Endothelial cell of umbilical vein (primary cell): ENCODE data around the gene SLC6A6. TPM values are rescaled to one million over a fixed set of nuclear protein-coding genes. Genes with fewer than 3 reads are reported as not detected.

Source experiments
- BruUV-seq: library from RNA; stranded (reverse); fragments of 400-500 nt; replicated peaks from 2 replicates; lab custom pipeline; 2021; lab: Mats Ljungman, UMichigan
- CTCF ChIA-PET: fragments of 300-600, 350-600 bp; sonication (Branson Sonifier 250); formaldehyde crosslinking; loops from one replicate; lab custom pipeline; 2021; ENCODE audit warnings: antibody characterized with exemption, inconsistent platforms; lab: Charles Lee
- POLR2A ChIA-PET: fragments of 300-600, 350-600 bp; sonication (Branson Sonifier 250); formaldehyde crosslinking; loops from one replicate; lab custom pipeline; 2021; ENCODE audit warnings: antibody characterized with exemption, inconsistent platforms; lab: Charles Lee
- DNase-seq: peaks from one replicate; pipeline ENCODE4 v3.0.0-alpha.2; 2011; ENCODE audit warnings: low read depth, low spot score
- FAIRE-seq: peaks from 2 replicates; lab custom pipeline; 2011; peaks lifted over from hg19 to GRCh38; lab: Jason Lieb, UNC
- H2AFZ ChIP-seq: 2 replicates; pipeline ENCODE4 v1.6.0; 2012; ENCODE audit warnings: low read depth, low read length, control low read depth, inconsistent platforms
- H3K27ac ChIP-seq: 2 replicates; pipeline ENCODE4 v1.5.1; 2011; ENCODE audit warnings: low read depth, mild to moderate bottlenecking, control low read depth, low read length, moderate library complexity; ENCODE audit not compliant: insufficient read depth
- H3K27me3 ChIP-seq, 2 experiments: 2 replicates each; pipeline versions ENCODE4 v1.6.0 to v1.6.1; 2011; ENCODE audit warnings: low read length in 2 of 2, mixed read lengths in 1 of 2; ENCODE audit not compliant: control insufficient read depth in 2 of 2, insufficient read depth in 2 of 2
- H3K36me3 ChIP-seq, 2 experiments: 2 replicates in 1 of 2; 3 replicates in 1 of 2; pipeline ENCODE4 v1.5.1; 2011; ENCODE audit warnings: low read length in 2 of 2, mild to moderate bottlenecking in 1 of 2, moderate library complexity in 1 of 2; ENCODE audit not compliant: control insufficient read depth in 2 of 2, insufficient read depth in 2 of 2; ENCODE audit errors: extremely low read depth in 1 of 2
- H3K4me1 ChIP-seq: 3 replicates; pipeline ENCODE4 v1.5.1; 2011; ENCODE audit warnings: mild to moderate bottlenecking, low read length; ENCODE audit not compliant: control insufficient read depth, insufficient read depth; ENCODE audit errors: extremely low read depth
- H3K4me2 ChIP-seq: 2 replicates; pipeline ENCODE4 v1.6.1; 2011; ENCODE audit warnings: low read length, control low read depth, mixed read lengths; ENCODE audit not compliant: insufficient read depth
- H3K4me3 ChIP-seq, 3 experiments: fragments of 200-600 bp in 1 of 3; sonication (generic), shearing (Covaris generic) in 1 of 3; replicated peaks in 1 of 3; 2 replicates each; pipeline ENCODE4 v1.5.1; 2011 to 2016; ENCODE audit warnings: control low read depth in 3 of 3, low read length in 3 of 3, mild to moderate bottlenecking in 2 of 3, inconsistent platforms in 1 of 3, low read depth in 1 of 3, moderate library complexity in 1 of 3; ENCODE audit not compliant: insufficient read depth in 1 of 3
- H3K79me2 ChIP-seq: 2 replicates; pipeline ENCODE4 v1.6.0; 2012; ENCODE audit warnings: low read length, inconsistent platforms; ENCODE audit not compliant: control insufficient read depth, insufficient read depth
- H3K9ac ChIP-seq: replicated peaks from 2 replicates; pipeline ENCODE3; 2011; ENCODE audit warnings: low read length, control low read depth; ENCODE audit not compliant: insufficient read depth; ENCODE audit errors: extremely low read depth
- H3K9me1 ChIP-seq: replicated peaks from 3 replicates; pipeline ENCODE4 v1.6.0; 2011; ENCODE audit warnings: mild to moderate bottlenecking, low read length; ENCODE audit not compliant: control insufficient read depth, insufficient read depth; ENCODE audit errors: extremely low read depth
- H3K9me3 ChIP-seq: replicated peaks from 2 replicates; pipeline ENCODE4 v1.5.1; 2012; ENCODE audit warnings: low read length, inconsistent platforms; ENCODE audit not compliant: control insufficient read depth, insufficient read depth
- H4K20me1 ChIP-seq: replicated peaks from 2 replicates; pipeline ENCODE3; 2011; ENCODE audit warnings: mild to moderate bottlenecking, low read length; ENCODE audit not compliant: control insufficient read depth, insufficient read depth; ENCODE audit errors: extremely low read depth
- EZH2 ChIP-seq: IDR thresholded peaks from 2 replicates; pipeline ENCODE4 v1.6.1; 2012; ENCODE audit warnings: borderline replicate concordance, low read depth, mild to moderate bottlenecking, moderate library complexity, low read length, inconsistent platforms; ENCODE audit not compliant: severe bottlenecking
- FOS ChIP-seq: IDR thresholded peaks from 2 replicates; pipeline ENCODE4 v1.6.1; 2011; ENCODE audit warnings: mild to moderate bottlenecking, low read length, moderate library complexity, borderline replicate concordance; ENCODE audit not compliant: insufficient read depth
- GATA2 ChIP-seq: IDR thresholded peaks from 2 replicates; pipeline ENCODE4 v1.7.0; 2011; ENCODE audit warnings: low read depth, mild to moderate bottlenecking, moderate library complexity, mixed read lengths, low read length; ENCODE audit not compliant: insufficient read length, insufficient read depth
- JUN ChIP-seq: IDR thresholded peaks from 2 replicates; pipeline ENCODE4 v1.6.1; 2011; ENCODE audit warnings: borderline replicate concordance, low read depth; ENCODE audit not compliant: insufficient read length, insufficient read depth
- MYC ChIP-seq: IDR thresholded peaks from one replicate; pipeline ENCODE4 v1.6.1; 2011; ENCODE audit warnings: mild to moderate bottlenecking, low read depth, low read length
- POLR2A ChIP-seq: IDR thresholded peaks from 2 replicates; pipeline ENCODE4 v1.6.1; 2012; ENCODE audit warnings: low read depth, mild to moderate bottlenecking, control low read depth, low read length
- POLR2AphosphoS5 ChIP-seq: IDR thresholded peaks from 2 replicates; pipeline ENCODE4 v1.6.1; 2012; ENCODE audit warnings: low read depth, mild to moderate bottlenecking, control low read depth, low read length, moderate library complexity; ENCODE audit not compliant: insufficient read depth
- dilution Hi-C: fragments of 300-500 bp; cut with MboI; formaldehyde crosslinking; loops from one replicate; pipeline ENCODE4 v1.15.0; 2019; ENCODE audit warnings: low sequenced_read_pairs; ENCODE audit not compliant: extremely low pct_ligation_motif_present
- intact Hi-C: fragments of 100-400 bp; cut with micrococcal nuclease; formaldehyde crosslinking; loops from one replicate; pipeline ENCODE4 v1.10.0; 2022
- polyA plus RNA-seq, 4 experiments: library from polyadenylated mRNA; depleted of rRNA in 3 of 4; stranded (reverse) in 3 of 4; unstranded in 1 of 4; fragments of >200 nt; gene quantifications; 2 replicates each; pipeline versions ENCODE4 v1.2.1 to v1.2.3, GENCODE V29; 2011 to 2012; ENCODE audit warnings: missing spikeins in 1 of 4
- total RNA-seq: library from RNA; stranded (reverse); gene quantifications from 2 replicates; pipeline ENCODE4 v1.2.3, GENCODE V29; 2021
- TF ChIP-seq, protein P1 (sequence below): IDR thresholded peaks from 2 replicates; pipeline ENCODE4 v1.6.1; 2011; ENCODE audit not compliant: insufficient read depth, insufficient read length
- TF ChIP-seq, protein P2 (sequence below), 2 donors: IDR thresholded peaks; 1 replicate in 1 of 2; 2 replicates in 1 of 2; pipeline ENCODE4 v1.5.1; 2011; ENCODE audit warnings: low read length in 2 of 2, mild to moderate bottlenecking in 2 of 2, moderate library complexity in 2 of 2, control low read depth in 1 of 2, inconsistent platforms in 1 of 2, low read depth in 1 of 2; ENCODE audit not compliant: insufficient read depth in 1 of 2; ENCODE audit errors: extremely low read depth in 1 of 2

SLC6A6 gene
- total and polyA plus RNA-seq, 2 donors (not counting 3 experiments of a cell fraction or from before 2014, with no cell fraction given): 25.7 to 38.0 TPM

DNA sequence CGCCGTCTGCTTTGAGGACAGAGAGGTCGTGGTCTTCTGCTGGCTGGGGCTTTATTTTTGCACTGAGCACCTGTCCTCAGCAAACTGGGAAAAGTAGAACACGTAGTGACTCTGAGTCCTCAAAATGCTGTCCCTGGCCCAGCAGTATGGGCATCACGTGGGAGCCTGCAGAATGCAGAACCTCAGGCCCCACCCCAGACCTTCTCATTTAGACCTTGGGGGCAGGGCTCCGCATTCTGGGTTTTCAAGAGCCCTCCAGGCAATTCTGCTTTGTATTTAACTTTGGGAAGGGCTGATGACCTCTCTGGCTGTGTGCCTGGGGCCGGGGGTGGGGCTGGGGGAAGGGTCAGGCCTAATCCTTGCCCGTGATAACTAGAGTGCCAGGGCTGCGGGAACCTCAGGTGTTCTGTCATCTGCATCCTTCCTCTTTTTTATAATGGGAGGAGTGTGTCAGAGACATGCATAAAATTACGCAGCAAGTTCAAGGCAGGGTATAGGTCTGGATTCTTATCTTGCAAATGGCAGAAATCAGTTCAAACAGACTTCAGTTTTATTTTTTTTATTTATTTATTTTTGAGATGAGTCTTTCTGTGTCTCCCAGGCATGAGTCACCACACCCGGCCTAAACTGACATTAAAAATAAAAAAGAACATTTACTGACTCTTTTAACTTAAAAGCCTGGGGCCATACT lies 11.1 kb downstream of the SLC6A6 start:
- Histone ChIP-seq H3K4me3 (no peak overlapping the region), H3K9me1 (no peaks in the 10 kb centered on the region), H4K20me1 (no peaks in the 10 kb centered on the region), H3K4me1 (peaks cover 12% of the 10 kb centered on the region), H3K27me3 (no peaks in the 10 kb centered on the region), H3K9ac (no peak overlapping the region), H3K4me2 (no peak overlapping the region), H3K36me3 (peaks cover 0 to 6% of the 10 kb centered on the region in 2 experiments), H3K27ac (no peak overlapping the region), H3K9me3 (no peaks in the 10 kb centered on the region), H3K79me2 (peaks cover 50% of the 10 kb centered on the region), H2AFZ (no peak overlapping the region)
- TF ChIP-seq GATA2: no peak
- TF ChIP-seq, protein P1, sequence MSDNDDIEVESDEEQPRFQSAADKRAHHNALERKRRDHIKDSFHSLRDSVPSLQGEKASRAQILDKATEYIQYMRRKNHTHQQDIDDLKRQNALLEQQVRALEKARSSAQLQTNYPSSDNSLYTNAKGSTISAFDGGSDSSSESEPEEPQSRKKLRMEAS: no peak
- no peak for TF ChIP-seq MYC
- no peak for TF ChIP-seq FOS
- TF ChIP-seq JUN: no peak
- TF ChIP-seq EZH2: no peak
- no peak for TF ChIP-seq POLR2AphosphoS5
- no peak for TF ChIP-seq POLR2A
- TF ChIP-seq, protein P2, sequence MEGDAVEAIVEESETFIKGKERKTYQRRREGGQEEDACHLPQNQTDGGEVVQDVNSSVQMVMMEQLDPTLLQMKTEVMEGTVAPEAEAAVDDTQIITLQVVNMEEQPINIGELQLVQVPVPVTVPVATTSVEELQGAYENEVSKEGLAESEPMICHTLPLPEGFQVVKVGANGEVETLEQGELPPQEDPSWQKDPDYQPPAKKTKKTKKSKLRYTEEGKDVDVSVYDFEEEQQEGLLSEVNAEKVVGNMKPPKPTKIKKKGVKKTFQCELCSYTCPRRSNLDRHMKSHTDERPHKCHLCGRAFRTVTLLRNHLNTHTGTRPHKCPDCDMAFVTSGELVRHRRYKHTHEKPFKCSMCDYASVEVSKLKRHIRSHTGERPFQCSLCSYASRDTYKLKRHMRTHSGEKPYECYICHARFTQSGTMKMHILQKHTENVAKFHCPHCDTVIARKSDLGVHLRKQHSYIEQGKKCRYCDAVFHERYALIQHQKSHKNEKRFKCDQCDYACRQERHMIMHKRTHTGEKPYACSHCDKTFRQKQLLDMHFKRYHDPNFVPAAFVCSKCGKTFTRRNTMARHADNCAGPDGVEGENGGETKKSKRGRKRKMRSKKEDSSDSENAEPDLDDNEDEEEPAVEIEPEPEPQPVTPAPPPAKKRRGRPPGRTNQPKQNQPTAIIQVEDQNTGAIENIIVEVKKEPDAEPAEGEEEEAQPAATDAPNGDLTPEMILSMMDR (IDR thresholded peaks at IDR 0.05; ENCODE audit: extremely low read depth in 1 of 2, insufficient read depth in 1 of 2, low read depth in 1 of 2, low read length in 2 of 2): no peak
- CTCF ChIA-PET: interaction anchor here (1.4 kb wide), 1 partner anchor 210 kb away, joined by 3 read pairs; no protein-coding TSS in a partner anchor
- FAIRE-seq (no peak), DNase-seq (no peak)
- intact Hi-C loops: no loop called here
- dilution Hi-C loops: no loop called here
- POLR2A ChIA-PET: no interaction called here
- no TSS peak for BruUV-seq
